HG03175 (cell line): Measurements from ENCODE around the gene TBC1D2B.
"Not testable (repeated sequence)": the region's sequence is repeated elsewhere in the genome, so short reads cannot be mapped to it uniquely, and the experiment has no call there.

Experiments
- ATAC-seq: cut with Tn5 transposase; IDR thresholded peaks from one replicate; pipeline ENCODE4 v1.9.1; 2021; ENCODE audit warnings: mild to moderate bottlenecking, moderate library complexity; ENCODE audit not compliant: unreplicated experiment

Gene TBC1D2B

GRCh38 chr15:77992356-77993222, 84.9 kb downstream of the TBC1D2B start:
- ATAC-seq = no peak

GRCh38 chr15:77991658-77992201, 85.8 kb downstream of the TBC1D2B start:
- not testable (repeated sequence) for ATAC-seq

- ATAC-seq = no peak
Observed at GRCh38 chr15:77991029-77991406, 86.5 kb downstream of the TBC1D2B start.

- no peak for ATAC-seq
Observed at GRCh38 chr15:77989296-77990143, 88.0 kb downstream of the TBC1D2B start.

GRCh38 chr15:77988347-77989295, 88.9 kb downstream of the TBC1D2B start:
- no peak for ATAC-seq

GRCh38 chr15:77987765-77988136, 89.8 kb downstream of the TBC1D2B start:
- ATAC-seq = not testable (repeated sequence)

- ATAC-seq = no peak
Observed at GRCh38 chr15:77986891-77987764, 90.4 kb downstream of the TBC1D2B start.

GRCh38 chr15:77985931-77986480, 91.5 kb downstream of the TBC1D2B start:
- no peak for ATAC-seq

GRCh38 chr15:77985031-77985930, 92.2 kb downstream of the TBC1D2B start:
- no peak for ATAC-seq

GRCh38 chr15:77984446-77984861, 93.1 kb downstream of the TBC1D2B start:
- ATAC-seq = no peak

GRCh38 chr15:77983708-77984445, 93.6 kb downstream of the TBC1D2B start:
- no peak for ATAC-seq

- ATAC-seq = no peak
Observed at GRCh38 chr15:77983091-77983707, 94.3 kb downstream of the TBC1D2B start.

- ATAC-seq = no peak
Observed at GRCh38 chr15:77982127-77982490, 95.4 kb downstream of the TBC1D2B start.

GRCh38 chr15:77981281-77982126, 96.0 kb downstream of the TBC1D2B start:
- no peak for ATAC-seq

GRCh38 chr15:77980674-77981073, 96.8 kb downstream of the TBC1D2B start:
- not testable (repeated sequence) for ATAC-seq

- ATAC-seq = no peak
Observed at GRCh38 chr15:77980098-77980497, 97.4 kb downstream of the TBC1D2B start.
